K562 (cell line): ENCODE results near the gene DGKB. TPM values are rescaled to one million over a fixed set of nuclear protein-coding genes. Genes with fewer than 3 reads are reported as not detected.

ENCODE experiments used
- ATAC-seq: fragments of 200-7000 bp; cut with Tn5 transposase; 3 replicates; pipeline ENCODE4 v1.9.1; 2020; ENCODE audit warnings: moderate library complexity
- BruUV-seq: library from RNA; stranded (reverse); fragments of 400-500 nt; replicated peaks from 2 replicates; lab custom pipeline; 2021; lab: Mats Ljungman, UMichigan
- CTCF ChIA-PET: fragments of 300-600 bp; formaldehyde crosslinking; extraction: SDS; loops from one replicate; lab custom pipeline; 2021; ENCODE audit warnings: low intra/inter-chr PET ratio; lab: Yijun Ruan, JAX
- POLR2A ChIA-PET: fragments of 300-600, 350-650 bp; sonication (Branson Sonifier 250); formaldehyde crosslinking; extraction: SDS; loops from one replicate; lab custom pipeline; 2021; ENCODE audit warnings: antibody characterized with exemption, inconsistent platforms; lab: Yijun Ruan, JAX
- DNase-seq, 4 experiments: peaks; one replicate each; pipeline versions ENCODE4 v3.0.0 to v3.0.0-alpha.2; 2011 to 2018; ENCODE audit warnings: low spot score in 3 of 4, mixed read lengths in 3 of 4; ENCODE audit errors: extremely low read depth in 1 of 4
- FAIRE-seq: peaks from 2 replicates; lab custom pipeline; 2011; peaks lifted over from hg19 to GRCh38; lab: Jason Lieb, UNC
- H2AFZ ChIP-seq: 2 replicates; pipeline ENCODE4 v1.6.0; 2011; ENCODE audit warnings: low read depth, low read length, control low read depth, inconsistent platforms
- H3K27ac ChIP-seq: fragments of 200-600 bp; 3 replicates; pipeline ENCODE4 v1.8.0; 2011; ENCODE audit warnings: low read depth, mild to moderate bottlenecking, control low read depth, inconsistent platforms, low read length, moderate library complexity, mixed read lengths; ENCODE audit errors: extremely low read depth
- H3K27me3 ChIP-seq, 2 experiments: fragments of 300-600 bp in 1 of 2; 2 replicates in 1 of 2; 3 replicates in 1 of 2; pipeline versions ENCODE4 v1.6.0 to v1.8.0; 2011; ENCODE audit warnings: inconsistent platforms in 2 of 2, low read length in 2 of 2, mild to moderate bottlenecking in 1 of 2, mixed read lengths in 1 of 2, moderate library complexity in 1 of 2; ENCODE audit not compliant: control insufficient read depth in 2 of 2, insufficient read depth in 2 of 2
- H3K36me3 ChIP-seq: fragments of 300-600 bp; 3 replicates; pipeline ENCODE4 v1.8.0; 2011; ENCODE audit warnings: mild to moderate bottlenecking, low read length, inconsistent platforms; ENCODE audit not compliant: control insufficient read depth, insufficient read depth
- H3K4me1 ChIP-seq, 2 experiments: fragments of 200-600 bp in 1 of 2; replicated peaks in 1 of 2; 2 replicates in 1 of 2; 3 replicates in 1 of 2; pipeline versions ENCODE4 v1.5.1 to v1.8.0; 2011; ENCODE audit warnings: inconsistent platforms in 2 of 2, low read length in 2 of 2, mild to moderate bottlenecking in 1 of 2, mixed read lengths in 1 of 2, moderate library complexity in 1 of 2; ENCODE audit not compliant: control insufficient read depth in 2 of 2, insufficient read depth in 2 of 2
- H3K4me2 ChIP-seq: 2 replicates; pipeline ENCODE4 v1.6.1; 2011; ENCODE audit warnings: low read length, control low read depth, inconsistent platforms, mixed read lengths; ENCODE audit not compliant: insufficient read depth
- H3K4me3 ChIP-seq: fragments of 200-600 bp; sonication (generic), shearing (Covaris generic); 2 replicates; pipeline ENCODE4 v1.5.1; 2016; ENCODE audit warnings: control low read depth, inconsistent platforms
- H3K79me2 ChIP-seq: fragments of 200-600 bp; 3 replicates; pipeline ENCODE4 v1.8.0; 2011; ENCODE audit warnings: low read length, inconsistent platforms; ENCODE audit not compliant: control insufficient read depth, insufficient read depth
- H3K9ac ChIP-seq, 2 experiments: 2 replicates each; pipeline versions ENCODE4 v1.6.0 to v1.6.1; 2011; ENCODE audit warnings: low read depth in 2 of 2, low read length in 2 of 2, control low read depth in 1 of 2, inconsistent platforms in 1 of 2, mild to moderate bottlenecking in 1 of 2, mixed read lengths in 1 of 2; ENCODE audit not compliant: insufficient read depth in 1 of 2
- H3K9me1 ChIP-seq: one replicate; pipeline ENCODE4 v1.6.0; 2011; ENCODE audit warnings: inconsistent platforms, mild to moderate bottlenecking, low read length, moderate library complexity; ENCODE audit not compliant: control insufficient read depth, insufficient read depth
- H3K9me3 ChIP-seq: replicated peaks from 2 replicates; pipeline ENCODE4 v1.5.1; 2011; ENCODE audit warnings: low read depth, low read length, inconsistent platforms; ENCODE audit not compliant: control insufficient read depth, insufficient read depth
- H4K20me1 ChIP-seq: replicated peaks from 2 replicates; pipeline ENCODE4 v1.6.1; 2011; ENCODE audit warnings: low read length, inconsistent platforms, mixed read lengths; ENCODE audit not compliant: control insufficient read depth, insufficient read depth
- BCL6 ChIP-seq: fragments of 250-450 bp; sonication (Bioruptor Pico); IDR thresholded peaks from 2 replicates; pipeline ENCODE4 v1.4.0; 2020
- ERF ChIP-seq: fragments of 450-650 bp; formaldehyde crosslinking; IDR thresholded peaks from 2 replicates; pipeline ENCODE4 v1.4.0; 2020; ENCODE audit warnings: mild to moderate bottlenecking, mixed read lengths
- FOXA3 ChIP-seq, 2 experiments: fragments of 450-650 bp in 1 of 2; sonication (generic) in 1 of 2; formaldehyde crosslinking; IDR thresholded peaks in 1 of 2; conservative IDR thresholded peaks in 1 of 2; 2 replicates each; pipeline versions ENCODE4 v1.4.0 to v1.8.0; 2020 to 2022; ENCODE audit warnings: mild to moderate bottlenecking in 2 of 2, missing genetic modification reagents in 1 of 2
- HLTF ChIP-seq: fragments of 450-650 bp; IDR thresholded peaks from 2 replicates; pipeline ENCODE4 v1.6.1; 2016
- IRF2 ChIP-seq: sonication (generic); formaldehyde crosslinking; IDR thresholded peaks from 2 replicates; pipeline ENCODE4 v1.8.1; 2022; ENCODE audit warnings: mild to moderate bottlenecking, missing genetic modification reagents
- PML ChIP-seq: IDR thresholded peaks from 2 replicates; pipeline ENCODE4 v1.6.1; 2012; ENCODE audit warnings: low read length, inconsistent platforms
- ZFPM2 ChIP-seq: fragments of 250-450 bp; sonication (Bioruptor Pico); IDR thresholded peaks from 2 replicates; pipeline ENCODE4 v1.5.1; 2022; ENCODE audit warnings: mild to moderate bottlenecking
- ZNF134 ChIP-seq: fragments of 250-450 bp; sonication (Bioruptor Pico); conservative IDR thresholded peaks from 2 replicates; pipeline ENCODE4 v1.4.0; 2020
- in situ Hi-C: fragments of 300-500 bp; cut with MboI; formaldehyde crosslinking; loops from 4 replicates; pipeline ENCODE4 v1.15.0; 2018; ENCODE audit warnings: inconsistent platforms, mixed read lengths
- intact Hi-C: fragments of 100-400 bp; cut with micrococcal nuclease; formaldehyde crosslinking; loops from 2 replicates; pipeline ENCODE4 v1.14.2; 2022
- polyA plus RNA-seq, 8 experiments: library from polyadenylated mRNA; depleted of rRNA in 4 of 8; stranded (reverse) in 5 of 8; unstranded in 3 of 8; fragments of >200 nt; fragmentation: Nextera tagmentation in 2 of 8; fragmentation: Illumina TruSeq in 1 of 8; extraction: Ambion mirVana in 2 of 8; extraction: Trizol in 1 of 8; gene quantifications; 2 replicates each; pipeline versions ENCODE4 v1.2.1 to v1.2.3, GENCODE V29; 2011 to 2014; ENCODE audit warnings: inconsistent platforms in 1 of 8, missing spikeins in 1 of 8
- total RNA-seq, 7 experiments: library from RNA; depleted of rRNA in 6 of 7; stranded (reverse); fragments of >200 nt in 6 of 7; fragmentation: Illumina TruSeq in 2 of 7; extraction: Trizol in 2 of 7; gene quantifications; 2 replicates each; pipeline versions ENCODE4 v1.2.1 to v1.2.3, GENCODE V29; 2011 to 2021; ENCODE audit warnings: low replicate concordance in 1 of 7
- TF ChIP-seq, protein P1 (sequence below): fragments of 250-450 bp; sonication (Bioruptor Pico); IDR thresholded peaks from 2 replicates; pipeline ENCODE4 v1.8.0; 2021; ENCODE audit warnings: mild to moderate bottlenecking, moderate library complexity
- TF ChIP-seq, protein P2 (sequence below): fragments of 450-650 bp; conservative IDR thresholded peaks from 2 replicates; pipeline ENCODE4 v1.6.1; 2016; ENCODE audit warnings: missing genetic modification characterization, low read depth, mild to moderate bottlenecking, control low read depth, missing compliant biosample characterization
- TF ChIP-seq, protein P3 (sequence below): sonication (generic); formaldehyde crosslinking; IDR thresholded peaks from 2 replicates; pipeline ENCODE4 v1.8.0; 2022; ENCODE audit warnings: mild to moderate bottlenecking, missing genetic modification reagents

DGKB gene
- total and polyA plus RNA-seq, 9 of the 15 experiments (the other 6 are each of a cell fraction or from before 2014, with no cell fraction given) = 0.01 TPM; not detected in 8

- no peak overlapping the region for H3K4me2 ChIP-seq
- DNase-seq (no peak), ATAC-seq (no peak), FAIRE-seq (no peak)
- CTCF ChIA-PET = no interaction called here
- no peak overlapping the region for H3K27ac ChIP-seq
- intact Hi-C loops (no loop called here), in situ Hi-C loops (no loop called here)
- POLR2A ChIA-PET = no interaction called here
- no TSS peak for BruUV-seq
- TF ChIP-seq, protein P1, sequence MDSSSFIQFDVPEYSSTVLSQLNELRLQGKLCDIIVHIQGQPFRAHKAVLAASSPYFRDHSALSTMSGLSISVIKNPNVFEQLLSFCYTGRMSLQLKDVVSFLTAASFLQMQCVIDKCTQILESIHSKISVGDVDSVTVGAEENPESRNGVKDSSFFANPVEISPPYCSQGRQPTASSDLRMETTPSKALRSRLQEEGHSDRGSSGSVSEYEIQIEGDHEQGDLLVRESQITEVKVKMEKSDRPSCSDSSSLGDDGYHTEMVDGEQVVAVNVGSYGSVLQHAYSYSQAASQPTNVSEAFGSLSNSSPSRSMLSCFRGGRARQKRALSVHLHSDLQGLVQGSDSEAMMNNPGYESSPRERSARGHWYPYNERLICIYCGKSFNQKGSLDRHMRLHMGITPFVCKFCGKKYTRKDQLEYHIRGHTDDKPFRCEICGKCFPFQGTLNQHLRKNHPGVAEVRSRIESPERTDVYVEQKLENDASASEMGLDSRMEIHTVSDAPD (CRISPR knock-in tag) = no peak
- TF ChIP-seq, protein P2, sequence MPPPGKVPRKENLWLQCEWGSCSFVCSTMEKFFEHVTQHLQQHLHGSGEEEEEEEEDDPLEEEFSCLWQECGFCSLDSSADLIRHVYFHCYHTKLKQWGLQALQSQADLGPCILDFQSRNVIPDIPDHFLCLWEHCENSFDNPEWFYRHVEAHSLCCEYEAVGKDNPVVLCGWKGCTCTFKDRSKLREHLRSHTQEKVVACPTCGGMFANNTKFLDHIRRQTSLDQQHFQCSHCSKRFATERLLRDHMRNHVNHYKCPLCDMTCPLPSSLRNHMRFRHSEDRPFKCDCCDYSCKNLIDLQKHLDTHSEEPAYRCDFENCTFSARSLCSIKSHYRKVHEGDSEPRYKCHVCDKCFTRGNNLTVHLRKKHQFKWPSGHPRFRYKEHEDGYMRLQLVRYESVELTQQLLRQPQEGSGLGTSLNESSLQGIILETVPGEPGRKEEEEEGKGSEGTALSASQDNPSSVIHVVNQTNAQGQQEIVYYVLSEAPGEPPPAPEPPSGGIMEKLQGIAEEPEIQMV (tag) = no peak
- TF ChIP-seq, protein P3, sequence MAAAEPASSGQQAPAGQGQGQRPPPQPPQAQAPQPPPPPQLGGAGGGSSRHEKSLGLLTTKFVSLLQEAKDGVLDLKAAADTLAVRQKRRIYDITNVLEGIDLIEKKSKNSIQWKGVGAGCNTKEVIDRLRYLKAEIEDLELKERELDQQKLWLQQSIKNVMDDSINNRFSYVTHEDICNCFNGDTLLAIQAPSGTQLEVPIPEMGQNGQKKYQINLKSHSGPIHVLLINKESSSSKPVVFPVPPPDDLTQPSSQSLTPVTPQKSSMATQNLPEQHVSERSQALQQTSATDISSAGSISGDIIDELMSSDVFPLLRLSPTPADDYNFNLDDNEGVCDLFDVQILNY = no peak
- no peak for TF ChIP-seq IRF2 (CRISPR knock-in tag)
- no peak for TF ChIP-seq FOXA3 (CRISPR knock-in tag; conservative IDR thresholded peaks at IDR 0.05 in 1 of 2, IDR thresholded peaks at IDR 0.05 in 1 of 2)
- no peak for TF ChIP-seq PML
- no peak for TF ChIP-seq ZNF134 (CRISPR knock-in tag)
- TF ChIP-seq BCL6 (CRISPR knock-in tag) = no peak
- no peak for TF ChIP-seq ZFPM2 (CRISPR knock-in tag)
- no peak for TF ChIP-seq HLTF
- TF ChIP-seq ERF (CRISPR knock-in tag) = no peak
- no peak overlapping the region for H3K9ac ChIP-seq
- no peaks in the 10 kb centered on the region for H3K4me1 ChIP-seq
- H3K4me3 ChIP-seq = no peak overlapping the region
- H3K27me3 ChIP-seq = no peaks in the 10 kb centered on the region
- H4K20me1 ChIP-seq = no peaks in the 10 kb centered on the region
- H3K9me3 ChIP-seq = no peaks in the 10 kb centered on the region
- no peaks in the 10 kb centered on the region for H3K9me1 ChIP-seq
- no peaks in the 10 kb centered on the region for H3K36me3 ChIP-seq
- no peaks in the 10 kb centered on the region for H3K79me2 ChIP-seq
- no peak overlapping the region for H2AFZ ChIP-seq
These were observed 65.3 kb downstream of the DGKB start for GRCh38 chr7:14837216-14837615.
